ENCODE data around the gene GPR171.

GRCh38 chr3:151206201-151206600 is 3.2 kb upstream of the GPR171 start:
- TF ChIP-seq KLF16 (tag by site-specific recombination; IDR thresholded peaks at IDR 0.05), result no peak
- TF ChIP-seq ZBTB20 (tag by site-specific recombination; IDR thresholded peaks at IDR 0.05), result no peak
- TF ChIP-seq HOXD13 (CRISPR knock-in tag; IDR thresholded peaks at IDR 0.05; ENCODE audit: borderline replicate concordance), result no peak
- TF ChIP-seq, protein P1, sequence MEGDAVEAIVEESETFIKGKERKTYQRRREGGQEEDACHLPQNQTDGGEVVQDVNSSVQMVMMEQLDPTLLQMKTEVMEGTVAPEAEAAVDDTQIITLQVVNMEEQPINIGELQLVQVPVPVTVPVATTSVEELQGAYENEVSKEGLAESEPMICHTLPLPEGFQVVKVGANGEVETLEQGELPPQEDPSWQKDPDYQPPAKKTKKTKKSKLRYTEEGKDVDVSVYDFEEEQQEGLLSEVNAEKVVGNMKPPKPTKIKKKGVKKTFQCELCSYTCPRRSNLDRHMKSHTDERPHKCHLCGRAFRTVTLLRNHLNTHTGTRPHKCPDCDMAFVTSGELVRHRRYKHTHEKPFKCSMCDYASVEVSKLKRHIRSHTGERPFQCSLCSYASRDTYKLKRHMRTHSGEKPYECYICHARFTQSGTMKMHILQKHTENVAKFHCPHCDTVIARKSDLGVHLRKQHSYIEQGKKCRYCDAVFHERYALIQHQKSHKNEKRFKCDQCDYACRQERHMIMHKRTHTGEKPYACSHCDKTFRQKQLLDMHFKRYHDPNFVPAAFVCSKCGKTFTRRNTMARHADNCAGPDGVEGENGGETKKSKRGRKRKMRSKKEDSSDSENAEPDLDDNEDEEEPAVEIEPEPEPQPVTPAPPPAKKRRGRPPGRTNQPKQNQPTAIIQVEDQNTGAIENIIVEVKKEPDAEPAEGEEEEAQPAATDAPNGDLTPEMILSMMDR (tag by site-specific recombination; IDR thresholded peaks at IDR 0.05), result no peak
- TF ChIP-seq SETDB1 (IDR thresholded peaks at IDR 0.05; ENCODE audit: insufficient read length, low read length), result no peak

Measured in HEK293 (cell line).